ENCODE data around the gene CRYBG1. TPM values are rescaled to one million over a fixed set of nuclear protein-coding genes. Genes with fewer than 3 reads are reported as not detected.
A peak's percentile ranks its signal among the peaks of the same experiment; 100 is the strongest.

CRYBG1 gene
- total RNA-seq, 4 donors from 2014 or later, result 7.9 to 14.4 (median 11.1) TPM

- TF ChIP-seq POLR2A (IDR thresholded peaks at IDR 0.05), result no peak
- TF ChIP-seq, protein P1, sequence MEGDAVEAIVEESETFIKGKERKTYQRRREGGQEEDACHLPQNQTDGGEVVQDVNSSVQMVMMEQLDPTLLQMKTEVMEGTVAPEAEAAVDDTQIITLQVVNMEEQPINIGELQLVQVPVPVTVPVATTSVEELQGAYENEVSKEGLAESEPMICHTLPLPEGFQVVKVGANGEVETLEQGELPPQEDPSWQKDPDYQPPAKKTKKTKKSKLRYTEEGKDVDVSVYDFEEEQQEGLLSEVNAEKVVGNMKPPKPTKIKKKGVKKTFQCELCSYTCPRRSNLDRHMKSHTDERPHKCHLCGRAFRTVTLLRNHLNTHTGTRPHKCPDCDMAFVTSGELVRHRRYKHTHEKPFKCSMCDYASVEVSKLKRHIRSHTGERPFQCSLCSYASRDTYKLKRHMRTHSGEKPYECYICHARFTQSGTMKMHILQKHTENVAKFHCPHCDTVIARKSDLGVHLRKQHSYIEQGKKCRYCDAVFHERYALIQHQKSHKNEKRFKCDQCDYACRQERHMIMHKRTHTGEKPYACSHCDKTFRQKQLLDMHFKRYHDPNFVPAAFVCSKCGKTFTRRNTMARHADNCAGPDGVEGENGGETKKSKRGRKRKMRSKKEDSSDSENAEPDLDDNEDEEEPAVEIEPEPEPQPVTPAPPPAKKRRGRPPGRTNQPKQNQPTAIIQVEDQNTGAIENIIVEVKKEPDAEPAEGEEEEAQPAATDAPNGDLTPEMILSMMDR (IDR thresholded peaks at IDR 0.05), result no peak
- 69 to 75% methylated on average over 3 of the region's 3 CpGs for WGBS, 2 donors
- intact Hi-C loops (cut with DNase I), result no loop called here
- no peaks in the 10 kb centered on the region for H3K36me3 ChIP-seq
- no peak overlapping the region for H3K27ac ChIP-seq
- H3K4me1 ChIP-seq, result no peaks in the 10 kb centered on the region
- DNase-seq, result no peak
- no peaks in the 10 kb centered on the region for H3K9me3 ChIP-seq
- no peak overlapping the region for H3K4me3 ChIP-seq (replicated peaks in 1 of 3)
- no peaks in the 10 kb centered on the region for H3K27me3 ChIP-seq
Measured at GRCh38 chr6:106477146-106477545, 116.6 kb downstream of the CRYBG1 start.

GRCh38 chr6:106477790-106478189, 117.3 kb downstream of the CRYBG1 start:
- TF ChIP-seq POLR2A (IDR thresholded peaks at IDR 0.05), result no peak
- TF ChIP-seq, protein P1 (IDR thresholded peaks at IDR 0.05), result no peak
- H3K4me1 ChIP-seq, result no peaks in the 10 kb centered on the region
- no peaks in the 10 kb centered on the region for H3K27me3 ChIP-seq
- no peak overlapping the region for H3K4me3 ChIP-seq (replicated peaks in 1 of 3)
- peak; percentile 2 to 11 for DNase-seq
- no peak overlapping the region for H3K27ac ChIP-seq
- H3K9me3 ChIP-seq, result no peaks in the 10 kb centered on the region
- WGBS, 2 donors, result 72 to 76% methylated on average over 6 of the region's 6 CpGs
- intact Hi-C loops (cut with DNase I), result no loop called here
- no peaks in the 10 kb centered on the region for H3K36me3 ChIP-seq

- H3K27me3 ChIP-seq, result no peaks in the 10 kb centered on the region
- H3K27ac ChIP-seq, result no peak overlapping the region
- no peaks in the 10 kb centered on the region for H3K9me3 ChIP-seq
- TF ChIP-seq, protein P1 (IDR thresholded peaks at IDR 0.05), result no peak
- TF ChIP-seq POLR2A (IDR thresholded peaks at IDR 0.05), result no peak
- no peaks in the 10 kb centered on the region for H3K4me1 ChIP-seq
- H3K36me3 ChIP-seq, result no peaks in the 10 kb centered on the region
- no peak overlapping the region for H3K4me3 ChIP-seq (replicated peaks in 1 of 3)
- intact Hi-C loops (cut with DNase I), result no loop called here
- no peak for DNase-seq
- WGBS, 2 donors, result 67 to 71% methylated on average over 1 of the region's 1 CpG
Measured at GRCh38 chr6:106486236-106486635, 125.7 kb downstream of the CRYBG1 start.

DNA sequence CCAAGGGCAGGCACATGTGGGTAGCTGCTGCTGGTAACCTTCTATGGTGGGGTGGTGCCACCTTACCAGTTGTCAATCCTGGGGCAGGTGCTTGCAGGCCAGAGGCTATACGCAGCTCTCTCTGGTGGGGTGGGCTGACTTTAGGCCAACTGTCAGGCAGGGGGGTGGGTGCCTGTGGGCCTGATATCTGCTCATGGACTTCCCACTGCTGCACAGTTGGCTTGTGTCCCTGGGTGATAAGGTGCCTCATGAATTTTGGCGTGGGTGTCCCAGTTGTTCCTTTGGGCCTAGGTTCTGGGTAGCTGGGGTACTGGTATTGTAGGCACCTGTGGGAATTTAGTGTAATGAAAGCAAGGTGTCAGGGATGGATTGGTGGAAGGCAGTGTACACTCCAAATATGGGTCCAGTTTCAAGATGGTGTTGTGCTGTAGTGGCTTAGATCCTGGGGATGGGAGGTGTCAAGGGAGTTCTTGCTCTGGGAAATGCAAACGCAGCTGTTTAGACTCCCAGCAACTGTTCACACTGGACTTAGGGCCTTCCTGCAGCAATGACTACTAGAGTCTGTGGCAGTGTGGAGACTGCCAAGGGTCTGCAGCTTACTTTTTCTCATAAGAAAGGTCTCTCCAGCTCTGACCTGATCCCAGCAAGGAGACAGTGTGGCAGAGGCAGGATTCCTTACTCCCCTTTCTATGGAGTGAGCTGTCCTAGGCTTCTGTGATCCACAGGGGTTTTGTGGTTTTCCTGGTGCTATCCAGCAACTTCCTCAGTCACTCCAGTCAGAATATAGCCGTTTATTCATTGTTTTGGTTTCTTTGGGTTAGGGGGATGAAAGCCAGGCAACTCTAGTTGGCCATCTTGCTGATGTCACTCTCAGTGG, 128.2 kb downstream of the CRYBG1 start:
- intact Hi-C loops (cut with DNase I), result no loop called here
- Histone ChIP-seq H3K27ac (no peak overlapping the region), H3K4me1 (no peaks in the 10 kb centered on the region), H3K27me3 (no peaks in the 10 kb centered on the region), H3K4me3 (replicated peaks in 1 of 3) (no peak overlapping the region), H3K36me3 (no peaks in the 10 kb centered on the region), H3K9me3 (no peaks in the 10 kb centered on the region)
- TF ChIP-seq POLR2A (IDR thresholded peaks at IDR 0.05), result no peak
- TF ChIP-seq, protein P1 (IDR thresholded peaks at IDR 0.05), result no peak
- DNase-seq, result no peak
- WGBS, 2 donors, result 61 to 76% methylated on average over 4 of the region's 4 CpGs

GRCh38 chr6:106490030-106490429, 129.5 kb downstream of the CRYBG1 start:
- H3K36me3 ChIP-seq, result no peaks in the 10 kb centered on the region
- no peak overlapping the region for H3K4me3 ChIP-seq (replicated peaks in 1 of 3)
- intact Hi-C loops (cut with DNase I), result no loop called here
- no peaks in the 10 kb centered on the region for H3K27me3 ChIP-seq
- H3K9me3 ChIP-seq, result no peaks in the 10 kb centered on the region
- 89% methylated on average over 1 of the region's 1 CpG for WGBS, 2 donors
- no peak for DNase-seq
- TF ChIP-seq, protein P1 (IDR thresholded peaks at IDR 0.05), result no peak
- no peak for TF ChIP-seq POLR2A (IDR thresholded peaks at IDR 0.05)
- H3K4me1 ChIP-seq, result no peaks in the 10 kb centered on the region
- no peak overlapping the region for H3K27ac ChIP-seq
